Urinary bladder (tissue), 4 donors: ENCODE results near the gene HNF1B. TPM values are rescaled to one million over a fixed set of nuclear protein-coding genes. Genes with fewer than 3 reads are reported as not detected.

Experiments used
- DNase-seq: peaks from one replicate; pipeline ENCODE4 v3.0.0-alpha.2; 2015; ENCODE audit errors: extremely low spot score
- H3K27ac ChIP-seq: one replicate; pipeline ENCODE4 v1.5.1; 2013; ENCODE audit warnings: low read depth, mild to moderate bottlenecking, moderate library complexity
- H3K36me3 ChIP-seq: one replicate; pipeline ENCODE4 v1.6.1; 2013; ENCODE audit warnings: mild to moderate bottlenecking, moderate library complexity; ENCODE audit not compliant: insufficient read depth
- H3K4me1 ChIP-seq: one replicate; pipeline ENCODE4 v1.6.1; 2013; ENCODE audit warnings: mild to moderate bottlenecking, moderate library complexity; ENCODE audit not compliant: insufficient read depth
- H3K4me3 ChIP-seq: one replicate; pipeline ENCODE4 v1.5.1; 2013; ENCODE audit warnings: low read depth, low read length
- WGBS: extraction: QIAGEN DNeasy Blood & Tissue Kit; methylation state at CpG from one replicate; pipeline ENCODE4 v1.1.7; 2013; 5-methylcytosine and 5-hydroxymethylcytosine counted together
- polyA plus RNA-seq: library from polyadenylated mRNA; stranded (reverse); fragments of 200-250 nt; gene quantifications from one replicate; pipeline ENCODE4 v1.2.3, GENCODE V29; 2013
- total RNA-seq: library from RNA; depleted of rRNA; stranded (reverse); fragments of >200 nt; gene quantifications from one replicate; pipeline ENCODE4 v1.2.3, GENCODE V29; 2014
- donor health status: healthy with polysubstance abuse.
- donor health status: healthy.

The HNF1B gene
- total and polyA plus RNA-seq, 2 donors: 0.74 to 1.5 TPM

GRCh38 chr17:37737081-37737480 lies 7.8 kb downstream of the HNF1B start:
- H3K27ac ChIP-seq: no peak overlapping the region
- no peaks in the 10 kb centered on the region for H3K36me3 ChIP-seq
- H3K4me1 ChIP-seq: peaks cover 2% of the 10 kb centered on the region
- 93% methylated on average over 1 of the region's 1 CpG for WGBS
- DNase-seq: no peak
- H3K4me3 ChIP-seq: no peak overlapping the region

DNA sequence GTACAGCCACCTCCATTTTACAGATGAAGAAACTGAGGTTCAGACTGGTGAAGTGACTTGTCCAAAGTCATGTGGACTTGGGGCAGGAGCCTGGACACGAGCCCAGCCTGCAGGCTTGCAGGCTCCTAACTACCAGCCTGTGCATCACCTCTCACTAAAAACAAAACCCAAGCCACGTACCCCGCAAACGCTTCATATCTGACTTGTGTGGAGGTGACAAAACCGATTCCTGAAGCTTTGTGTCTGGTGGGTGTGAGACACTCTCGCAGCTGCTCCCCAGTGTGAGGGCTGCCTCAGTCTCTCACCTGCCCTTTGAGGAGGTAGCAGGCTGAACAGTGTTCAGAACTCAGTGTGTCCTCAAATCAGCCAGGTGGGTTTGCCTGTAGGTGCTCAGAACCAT lies 8.4 kb downstream of the HNF1B start:
- no peaks in the 10 kb centered on the region for H3K36me3 ChIP-seq
- no peak overlapping the region for H3K27ac ChIP-seq
- no peak overlapping the region for H3K4me3 ChIP-seq
- 78% methylated on average over 6 of the region's 6 CpGs for WGBS
- DNase-seq: no peak
- H3K4me1 ChIP-seq: no peaks in the 10 kb centered on the region

- Histone ChIP-seq H3K4me3 (no peak overlapping the region), H3K27ac (no peak overlapping the region), H3K4me1 (no peaks in the 10 kb centered on the region), H3K36me3 (no peaks in the 10 kb centered on the region)
- WGBS: 57% methylated on average over 4 of the region's 4 CpGs
- no peak for DNase-seq
Observed at GRCh38 chr17:37735165-37735564, 9.7 kb downstream of the HNF1B start.

GRCh38 chr17:37732316-37732715 lies 12.5 kb downstream of the HNF1B start:
- Histone ChIP-seq H3K36me3 (no peaks in the 10 kb centered on the region), H3K27ac (no peak overlapping the region), H3K4me3 (no peak overlapping the region), H3K4me1 (no peaks in the 10 kb centered on the region)
- DNase-seq: no peak
- WGBS: 91% methylated on average over 4 of the region's 4 CpGs

DNA sequence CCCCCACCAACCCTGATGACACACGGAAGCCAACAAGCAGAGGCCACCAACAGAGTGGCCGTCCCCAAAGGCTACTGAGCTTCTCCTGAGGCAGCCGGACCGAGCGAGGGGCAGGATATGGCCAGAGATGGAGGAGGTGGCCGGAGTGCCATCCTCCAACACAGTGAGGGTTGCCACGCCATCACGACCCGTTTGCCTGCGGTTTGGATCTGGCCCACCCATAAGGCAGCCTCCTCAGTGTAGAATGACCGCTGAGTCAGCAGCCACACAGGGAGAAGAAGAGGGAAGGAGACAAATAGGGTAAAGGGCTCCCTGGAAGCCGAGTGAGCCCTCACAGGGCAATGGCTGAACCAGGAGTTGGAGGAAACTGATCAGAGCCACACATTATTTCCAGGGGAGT lies 13.8 kb downstream of the HNF1B start:
- no peaks in the 10 kb centered on the region for H3K4me1 ChIP-seq
- no peak overlapping the region for H3K4me3 ChIP-seq
- no peak for DNase-seq
- H3K36me3 ChIP-seq: no peaks in the 10 kb centered on the region
- H3K27ac ChIP-seq: no peak overlapping the region
- WGBS: 88% methylated on average over 12 of the region's 12 CpGs

- no peak for DNase-seq
- WGBS: 56% methylated on average over 6 of the region's 6 CpGs
- no peaks in the 10 kb centered on the region for H3K36me3 ChIP-seq
- H3K4me1 ChIP-seq: no peaks in the 10 kb centered on the region
- H3K27ac ChIP-seq: no peak overlapping the region
- no peak overlapping the region for H3K4me3 ChIP-seq
Observed at GRCh38 chr17:37729905-37730304, 15.0 kb downstream of the HNF1B start.

DNA sequence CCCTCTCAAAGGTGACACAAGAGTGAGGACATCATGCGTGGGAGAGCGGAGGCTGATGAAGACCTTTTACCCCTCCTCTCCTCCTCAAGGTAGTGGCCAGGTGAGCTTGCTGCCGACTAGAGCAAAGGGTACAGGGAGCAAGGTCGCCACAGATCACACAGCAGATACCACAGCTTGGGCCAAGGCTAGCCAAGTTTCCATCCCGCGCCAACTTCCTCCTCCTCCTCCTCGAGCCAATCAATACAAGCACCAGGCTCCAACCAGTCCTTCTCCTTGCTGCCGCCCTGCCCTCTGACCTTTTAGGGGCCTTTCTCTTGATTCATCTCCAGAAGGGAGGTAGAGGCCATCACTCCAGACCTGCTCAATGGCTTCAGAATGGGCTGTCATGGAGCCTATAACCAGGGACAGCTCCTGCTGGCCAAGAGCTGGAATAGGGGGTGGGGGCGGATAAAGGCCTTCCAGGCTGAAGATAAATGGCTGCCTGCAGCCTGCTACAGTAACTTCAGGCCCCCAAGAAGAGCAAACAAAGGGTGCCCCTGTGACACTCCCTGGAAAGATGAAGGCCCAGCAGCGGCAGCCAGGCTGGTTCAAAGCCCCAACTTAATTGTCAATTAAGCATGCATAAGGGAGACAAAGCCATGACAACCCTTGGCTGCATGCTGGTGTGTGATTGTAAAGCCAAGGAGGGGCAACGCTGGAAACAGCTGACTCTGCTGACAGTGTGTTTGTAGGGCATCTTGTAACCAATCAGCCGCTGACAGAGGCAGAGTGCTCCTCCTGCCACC lies 17.8 kb downstream of the HNF1B start:
- DNase-seq: no peak
- H3K36me3 ChIP-seq: no peaks in the 10 kb centered on the region
- no peak overlapping the region for H3K27ac ChIP-seq
- no peak overlapping the region for H3K4me3 ChIP-seq
- 72% methylated on average over 12 of the region's 12 CpGs for WGBS
- no peaks in the 10 kb centered on the region for H3K4me1 ChIP-seq

DNA sequence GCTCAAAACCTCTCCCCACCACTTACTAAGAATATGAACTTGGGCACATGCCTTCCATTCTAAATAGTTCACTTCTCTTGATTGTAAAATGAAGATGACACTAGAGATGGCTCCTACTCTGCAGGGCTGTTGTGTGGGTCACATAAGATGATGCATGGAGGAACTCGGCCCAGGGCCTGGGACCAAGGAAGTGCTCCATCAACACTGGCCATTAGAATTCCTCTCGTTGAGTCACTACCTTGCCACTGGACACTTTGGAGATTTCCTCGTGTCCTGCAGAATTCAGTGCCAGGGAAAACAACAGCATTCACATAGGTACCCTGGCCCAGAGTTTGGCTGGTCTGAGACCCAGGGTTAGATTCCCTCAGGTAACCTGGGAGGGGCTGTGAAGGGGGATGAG lies 18.6 kb downstream of the HNF1B start:
- H3K27ac ChIP-seq: no peak overlapping the region
- no peak for DNase-seq
- no peaks in the 10 kb centered on the region for H3K4me1 ChIP-seq
- H3K36me3 ChIP-seq: no peaks in the 10 kb centered on the region
- no peak overlapping the region for H3K4me3 ChIP-seq
- WGBS: 75% methylated on average over 3 of the region's 3 CpGs

DNA sequence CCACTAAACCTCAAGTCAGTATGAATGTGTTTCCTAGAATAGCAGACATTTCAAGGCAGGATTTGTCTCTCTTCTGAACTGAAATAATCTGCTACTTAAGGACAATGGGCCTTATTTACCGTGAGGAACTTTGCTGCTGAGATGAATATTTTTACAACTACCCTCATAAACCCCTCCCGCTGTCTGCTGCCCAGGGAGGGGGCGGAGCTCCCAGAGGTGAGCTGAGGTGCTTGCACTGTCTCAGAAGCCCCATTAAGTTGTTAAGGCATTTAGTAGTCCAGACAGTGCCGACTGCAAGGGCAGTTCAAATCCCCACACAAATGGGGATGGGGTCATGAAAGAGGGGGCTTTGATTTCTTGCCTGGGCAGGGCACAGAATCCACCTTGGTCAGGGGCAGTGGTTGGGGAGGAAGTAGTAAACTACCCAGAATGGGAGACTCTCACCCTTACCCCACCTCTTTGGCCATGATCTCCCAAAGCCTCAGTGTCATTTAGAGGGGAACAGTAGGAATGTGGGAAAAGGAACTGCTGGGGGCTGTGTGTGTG lies 19.2 kb downstream of the HNF1B start:
- H3K27ac ChIP-seq: no peak overlapping the region
- no peaks in the 10 kb centered on the region for H3K36me3 ChIP-seq
- no peaks in the 10 kb centered on the region for H3K4me1 ChIP-seq
- H3K4me3 ChIP-seq: no peak overlapping the region
- no peak for DNase-seq
- 38% methylated on average over 4 of the region's 4 CpGs for WGBS

DNA sequence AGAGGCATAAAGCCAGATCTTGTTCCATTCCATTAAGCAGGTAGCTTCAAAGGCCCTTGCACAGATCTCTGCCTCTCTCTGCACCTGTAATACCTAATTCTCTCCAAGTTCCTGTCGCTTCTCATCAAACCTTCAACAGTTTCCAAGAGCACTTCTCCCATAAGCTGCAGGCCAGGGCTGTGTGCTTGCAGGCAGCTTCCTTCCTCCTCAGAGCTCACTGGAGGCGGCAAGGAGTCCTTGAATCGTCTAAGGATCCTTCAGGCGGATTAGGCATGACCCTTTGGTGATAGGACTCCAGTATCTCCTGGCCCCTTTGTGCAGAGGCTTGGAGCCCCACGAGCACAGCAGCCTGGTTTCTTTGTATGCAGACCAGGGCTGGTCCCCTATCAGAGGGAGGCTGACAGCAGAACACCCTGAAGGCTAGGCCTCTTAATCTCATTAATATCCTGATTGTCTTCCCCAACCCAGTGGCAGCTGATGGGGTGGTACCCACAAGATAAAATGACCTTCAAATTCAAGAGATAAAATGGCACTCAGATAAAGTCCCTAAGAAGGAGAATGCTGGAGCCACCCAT lies 19.8 kb downstream of the HNF1B start:
- 70% methylated on average over 5 of the region's 5 CpGs for WGBS
- no peak overlapping the region for H3K27ac ChIP-seq
- H3K36me3 ChIP-seq: no peaks in the 10 kb centered on the region
- no peak for DNase-seq
- no peaks in the 10 kb centered on the region for H3K4me1 ChIP-seq
- no peak overlapping the region for H3K4me3 ChIP-seq

DNA sequence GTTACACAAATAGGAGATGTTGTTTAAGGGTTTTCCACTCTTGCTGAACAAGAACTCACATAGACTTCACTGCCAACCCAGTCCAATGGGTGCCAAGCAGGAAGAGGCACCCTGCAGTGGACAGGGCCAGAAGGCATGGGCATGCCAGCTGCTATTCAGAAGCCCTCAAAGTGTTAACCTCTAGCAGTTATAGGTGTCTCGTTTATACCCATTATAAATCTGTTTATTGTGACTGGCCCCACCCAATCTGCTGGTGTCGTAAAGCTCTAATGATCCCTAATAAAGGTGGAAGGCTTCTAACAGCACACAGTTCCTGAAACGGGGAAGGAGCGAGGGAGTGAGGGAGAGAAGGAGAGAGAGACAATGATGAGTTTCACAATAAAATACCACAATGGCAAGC lies 23.9 kb downstream of the HNF1B start:
- WGBS: 32% methylated on average over 4 of the region's 4 CpGs

GRCh38 chr17:37719866-37720265 lies 25.0 kb downstream of the HNF1B start:
- Histone ChIP-seq H3K4me3 (no peak overlapping the region), H3K4me1 (no peaks in the 10 kb centered on the region), H3K27ac (no peak overlapping the region), H3K36me3 (no peaks in the 10 kb centered on the region)
- no peak for DNase-seq
- WGBS: 61% methylated on average over 4 of the region's 4 CpGs

More for the DNA sequence above, 23.9 kb downstream of the HNF1B start:
- no peak overlapping the region for H3K4me3 ChIP-seq
- no peak overlapping the region for H3K27ac ChIP-seq
- H3K4me1 ChIP-seq: no peaks in the 10 kb centered on the region
- no peaks in the 10 kb centered on the region for H3K36me3 ChIP-seq
- no peak for DNase-seq

- Histone ChIP-seq H3K4me1 (no peaks in the 10 kb centered on the region), H3K36me3 (no peaks in the 10 kb centered on the region), H3K4me3 (no peak overlapping the region), H3K27ac (no peak overlapping the region)
- whole genome bisulfite sequencing: 92% methylated on average over 3 of the region's 3 CpGs
- no peak for DNase-seq
Observed at GRCh38 chr17:37718324-37719048, 26.4 kb downstream of the HNF1B start.
